Smooth muscle cell (in vitro differentiated cells): ENCODE results near the gene ALCAM. TPM values are rescaled to one million over a fixed set of nuclear protein-coding genes. Genes with fewer than 3 reads are reported as not detected.

Experiments
- DNase-seq: peaks from one replicate; lab custom pipeline; 2025; ENCODE audit not compliant: unreplicated experiment; lab: John Stamatoyannopoulos, UW
- H2AFZ ChIP-seq: fragments of 200-600 bp; sonication (generic); 2 replicates; pipeline ENCODE4 v1.6.0; 2016; ENCODE audit warnings: antibody characterized with exemption, low read depth, mild to moderate bottlenecking
- H3F3A ChIP-seq: fragments of 200-600 bp; sonication (generic); 2 replicates; pipeline ENCODE4 v1.6.0; 2017; ENCODE audit warnings: antibody characterized with exemption, low read depth
- H3K27ac ChIP-seq: fragments of 200-600 bp; sonication (generic); 2 replicates; pipeline ENCODE4 v1.5.1; 2016; ENCODE audit warnings: low read depth, mild to moderate bottlenecking
- H3K27me3 ChIP-seq: fragments of 200-600 bp; sonication (generic); 2 replicates; pipeline ENCODE4 v1.6.1; 2016; ENCODE audit warnings: low read depth, mild to moderate bottlenecking
- H3K36me3 ChIP-seq: fragments of 200-600 bp; sonication (generic); 2 replicates; pipeline ENCODE4 v1.5.1; 2016; ENCODE audit warnings: low read depth
- H3K4me1 ChIP-seq: fragments of 200-600 bp; sonication (generic); 2 replicates; pipeline ENCODE4 v1.5.1; 2016; ENCODE audit warnings: low read depth
- H3K4me2 ChIP-seq: fragments of 200-600 bp; sonication (generic); 2 replicates; pipeline ENCODE4 v1.6.0; 2016; ENCODE audit warnings: mild to moderate bottlenecking
- H3K4me3 ChIP-seq: fragments of 200-600 bp; sonication (generic); 2 replicates; pipeline ENCODE4 v1.5.1; 2016; ENCODE audit warnings: mild to moderate bottlenecking
- H3K79me2 ChIP-seq: fragments of 200-600 bp; sonication (generic); 2 replicates; pipeline ENCODE4 v1.6.0; 2016; ENCODE audit warnings: low read depth, mild to moderate bottlenecking
- H3K9ac ChIP-seq: fragments of 200-600 bp; sonication (generic); 2 replicates; pipeline ENCODE4 v1.6.0; 2016; ENCODE audit warnings: low read depth
- H3K9me3 ChIP-seq: fragments of 200-600 bp; sonication (generic); replicated peaks from 2 replicates; pipeline ENCODE4 v1.5.1; 2016; ENCODE audit warnings: low read depth
- H4K20me1 ChIP-seq: fragments of 200-600 bp; sonication (generic); 2 replicates; pipeline ENCODE4 v1.6.0; 2016; ENCODE audit warnings: low read depth
- WGBS: methylation state at CpG from one replicate; pipeline ENCODE4 v1.1.7; 2016; ENCODE audit warnings: low lambda C conversion rate; 5-methylcytosine and 5-hydroxymethylcytosine counted together
- polyA plus RNA-seq: library from polyadenylated mRNA; unstranded; fragments of >200 nt; fragmentation: Nextera tagmentation; extraction: Ambion mirVana; gene quantifications from 2 replicates; pipeline ENCODE4 v1.2.1, GENCODE V29; 2016
- total RNA-seq: library from RNA; depleted of rRNA; stranded (reverse); fragments of >200 nt; gene quantifications from 2 replicates; pipeline ENCODE4 v1.2.3, GENCODE V29; 2014
- TF ChIP-seq, protein P1 (sequence below): fragments of 200-600 bp; sonication (generic); IDR thresholded peaks from 2 replicates; pipeline ENCODE4 v1.5.1; 2017; ENCODE audit warnings: borderline replicate concordance, mild to moderate bottlenecking, antibody characterized with exemption; ENCODE audit not compliant: insufficient read depth, poor library complexity, severe bottlenecking

Gene ALCAM
- total and polyA plus RNA-seq, 2 experiments from 2014 or later: 110 to 314 TPM

DNA sequence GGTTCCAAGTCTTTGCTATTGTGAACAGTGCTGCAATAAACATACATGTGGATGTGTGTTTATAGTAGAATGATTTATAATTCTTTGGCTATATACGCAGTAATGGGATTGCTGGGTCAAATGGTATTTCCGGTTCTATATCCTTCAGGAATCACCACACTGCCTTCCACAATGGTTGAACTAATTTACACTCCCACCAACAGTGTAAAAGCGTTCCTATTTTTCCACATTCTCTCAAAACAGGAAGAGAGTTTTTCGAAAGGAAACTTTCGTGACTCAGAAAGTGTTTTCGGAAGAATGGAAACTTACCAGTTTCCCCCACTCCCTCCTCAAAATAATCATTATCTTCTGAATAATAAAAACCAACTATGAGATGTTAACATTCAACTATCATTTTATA, 205.8 kb downstream of the ALCAM start:
- no peak for DNase-seq
- TF ChIP-seq, protein P1, sequence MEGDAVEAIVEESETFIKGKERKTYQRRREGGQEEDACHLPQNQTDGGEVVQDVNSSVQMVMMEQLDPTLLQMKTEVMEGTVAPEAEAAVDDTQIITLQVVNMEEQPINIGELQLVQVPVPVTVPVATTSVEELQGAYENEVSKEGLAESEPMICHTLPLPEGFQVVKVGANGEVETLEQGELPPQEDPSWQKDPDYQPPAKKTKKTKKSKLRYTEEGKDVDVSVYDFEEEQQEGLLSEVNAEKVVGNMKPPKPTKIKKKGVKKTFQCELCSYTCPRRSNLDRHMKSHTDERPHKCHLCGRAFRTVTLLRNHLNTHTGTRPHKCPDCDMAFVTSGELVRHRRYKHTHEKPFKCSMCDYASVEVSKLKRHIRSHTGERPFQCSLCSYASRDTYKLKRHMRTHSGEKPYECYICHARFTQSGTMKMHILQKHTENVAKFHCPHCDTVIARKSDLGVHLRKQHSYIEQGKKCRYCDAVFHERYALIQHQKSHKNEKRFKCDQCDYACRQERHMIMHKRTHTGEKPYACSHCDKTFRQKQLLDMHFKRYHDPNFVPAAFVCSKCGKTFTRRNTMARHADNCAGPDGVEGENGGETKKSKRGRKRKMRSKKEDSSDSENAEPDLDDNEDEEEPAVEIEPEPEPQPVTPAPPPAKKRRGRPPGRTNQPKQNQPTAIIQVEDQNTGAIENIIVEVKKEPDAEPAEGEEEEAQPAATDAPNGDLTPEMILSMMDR: no peak
- Histone ChIP-seq H2AFZ (no peak overlapping the region), H4K20me1 (no peaks in the 10 kb centered on the region), H3K27ac (no peak overlapping the region), H3K36me3 (peaks cover 11% of the 10 kb centered on the region), H3K4me3 (no peak overlapping the region), H3K27me3 (no peaks in the 10 kb centered on the region), H3K79me2 (no peaks in the 10 kb centered on the region), H3K9me3 (no peaks in the 10 kb centered on the region), H3K4me2 (no peak overlapping the region), H3K4me1 (no peaks in the 10 kb centered on the region), H3F3A (no peaks in the 10 kb centered on the region), H3K9ac (no peak overlapping the region)
- 98% methylated on average over 6 of the region's 6 CpGs for WGBS

DNA sequence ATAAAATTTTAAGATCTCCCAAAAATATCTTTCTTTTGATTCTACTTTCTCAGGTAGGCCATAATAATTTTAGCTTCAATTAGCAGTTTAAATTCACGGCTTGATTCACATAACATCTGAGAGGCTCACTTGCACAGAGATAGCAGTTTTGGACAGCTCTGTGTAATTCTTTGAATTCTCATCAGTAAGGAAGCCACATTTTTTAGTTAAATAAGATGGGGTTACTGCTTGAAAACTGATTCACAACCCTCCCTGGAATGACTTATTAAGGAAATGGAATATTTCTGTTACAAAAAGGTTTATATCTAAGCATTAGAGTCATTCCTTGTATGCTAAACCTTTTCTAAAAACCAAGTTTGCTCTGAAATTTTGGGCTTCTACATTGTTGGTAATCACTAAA, 212.7 kb downstream of the ALCAM start:
- H3K27ac ChIP-seq: no peak overlapping the region
- no peaks in the 10 kb centered on the region for H3K27me3 ChIP-seq
- no peaks in the 10 kb centered on the region for H3K79me2 ChIP-seq
- no peak overlapping the region for H2AFZ ChIP-seq
- H3K36me3 ChIP-seq: peaks cover 5% of the 10 kb centered on the region
- H3K9me3 ChIP-seq: no peaks in the 10 kb centered on the region
- DNase-seq: no peak
- no peaks in the 10 kb centered on the region for H3K4me1 ChIP-seq
- TF ChIP-seq, protein P1: no peak
- WGBS: 86% methylated on average over 1 of the region's 1 CpG
- H3K4me2 ChIP-seq: no peak overlapping the region
- no peak overlapping the region for H3K4me3 ChIP-seq
- H3F3A ChIP-seq: peaks cover 4% of the 10 kb centered on the region
- H4K20me1 ChIP-seq: no peaks in the 10 kb centered on the region
- no peak overlapping the region for H3K9ac ChIP-seq

DNA sequence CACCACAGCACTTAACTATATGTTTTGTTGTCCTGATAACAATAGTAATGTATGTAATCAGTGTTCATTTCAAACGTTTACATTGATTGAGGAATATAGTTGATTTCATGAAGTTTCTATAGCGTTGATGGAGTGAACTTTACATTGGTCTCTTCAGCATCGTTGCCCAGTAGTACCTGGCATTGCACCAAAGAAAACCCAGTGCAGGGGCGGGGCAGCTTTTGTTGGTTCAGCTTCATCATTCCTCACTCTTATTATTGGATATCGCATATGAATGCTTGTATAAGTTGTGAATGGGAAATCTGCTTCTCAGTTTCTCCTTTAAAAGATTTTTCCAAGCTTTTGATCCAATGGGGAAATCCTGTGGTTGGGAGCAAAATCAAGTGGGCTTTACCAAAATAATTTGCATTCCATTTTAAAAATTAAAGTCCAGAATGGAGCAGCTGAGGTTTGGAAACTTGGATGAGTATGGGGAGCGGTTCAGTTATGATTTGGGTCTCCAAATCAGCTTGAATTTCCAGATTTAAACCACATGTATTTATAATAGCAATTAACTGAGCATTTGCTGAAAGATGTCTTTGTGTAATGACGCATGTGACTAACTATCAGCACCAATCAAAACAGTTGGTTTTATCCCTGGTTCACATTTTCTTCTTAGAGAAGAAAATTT, 213.7 kb downstream of the ALCAM start:
- no peaks in the 10 kb centered on the region for H3K27me3 ChIP-seq
- no peaks in the 10 kb centered on the region for H3K36me3 ChIP-seq
- H3K4me3 ChIP-seq: no peak overlapping the region
- H3K4me2 ChIP-seq: no peak overlapping the region
- TF ChIP-seq, protein P1: no peak
- WGBS: 93% methylated on average over 7 of the region's 7 CpGs
- H3F3A ChIP-seq: peaks cover 4% of the 10 kb centered on the region
- no peaks in the 10 kb centered on the region for H3K9me3 ChIP-seq
- H3K27ac ChIP-seq: no peak overlapping the region
- no peaks in the 10 kb centered on the region for H4K20me1 ChIP-seq
- no peak overlapping the region for H3K9ac ChIP-seq
- DNase-seq: no peak
- H3K4me1 ChIP-seq: no peaks in the 10 kb centered on the region
- H2AFZ ChIP-seq: no peak overlapping the region
- H3K79me2 ChIP-seq: no peaks in the 10 kb centered on the region

DNA sequence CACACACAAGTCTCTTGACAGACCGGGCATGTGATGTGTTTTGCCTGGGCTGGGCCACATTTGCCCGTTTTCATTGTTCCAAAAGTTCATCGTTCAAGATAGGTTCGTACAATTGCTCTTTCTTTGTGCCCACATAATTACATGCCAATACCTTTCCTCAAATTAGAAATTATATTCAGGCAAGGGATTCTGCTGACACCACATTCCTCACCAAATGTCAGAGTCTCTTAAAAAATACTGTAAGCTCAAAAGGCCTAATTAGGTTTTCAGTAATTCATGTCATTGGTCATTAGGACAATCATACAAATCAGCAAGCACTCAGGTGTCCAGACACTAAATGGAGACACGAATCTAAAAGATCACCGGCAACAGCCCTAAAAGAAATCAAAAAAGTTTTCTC, 215.3 kb downstream of the ALCAM start:
- 96% methylated on average over 6 of the region's 6 CpGs for WGBS
- TF ChIP-seq, protein P1: no peak

More for the DNA sequence above, 215.3 kb downstream of the ALCAM start:
- Histone ChIP-seq H2AFZ (no peak overlapping the region), H4K20me1 (no peaks in the 10 kb centered on the region), H3K27ac (no peak overlapping the region), H3K9me3 (no peaks in the 10 kb centered on the region), H3K36me3 (no peaks in the 10 kb centered on the region), H3K79me2 (no peaks in the 10 kb centered on the region), H3K9ac (no peak overlapping the region), H3K27me3 (no peaks in the 10 kb centered on the region), H3K4me3 (no peak overlapping the region), H3K4me2 (no peak overlapping the region), H3K4me1 (no peaks in the 10 kb centered on the region), H3F3A (peaks cover 4% of the 10 kb centered on the region)
- DNase-seq: no peak
